Mesothelial cell of epicardium (in vitro differentiated cells): ENCODE results near the gene KRTDAP. TPM values are rescaled to one million over a fixed set of nuclear protein-coding genes. Genes with fewer than 3 reads are reported as not detected.

Source experiments
- DNase-seq, 2 experiments: peaks; one replicate each; pipeline ENCODE4 v3.0.0; 2021; ENCODE audit warnings: low spot score in 2 of 2; ENCODE audit not compliant: unreplicated experiment in 2 of 2
- H3K27ac Mint-ChIP-seq: 2 replicates; pipeline ENCODE4 v1.8.0; 2021; ENCODE audit warnings: mixed read lengths
- H3K27me3 Mint-ChIP-seq: 2 replicates; pipeline ENCODE4 v1.8.0; 2021; ENCODE audit warnings: low read depth, mixed read lengths
- H3K36me3 Mint-ChIP-seq: 2 replicates; pipeline ENCODE4 v1.8.0; 2021; ENCODE audit warnings: mixed read lengths
- H3K4me1 Mint-ChIP-seq: 2 replicates; pipeline ENCODE4 v1.8.0; 2021; ENCODE audit warnings: mixed read lengths
- H3K4me3 Mint-ChIP-seq: 2 replicates; pipeline ENCODE4 v1.8.0; 2021; ENCODE audit warnings: mild to moderate bottlenecking, moderate library complexity, mixed read lengths
- H3K9me3 Mint-ChIP-seq: 2 replicates; pipeline ENCODE4 v1.8.0; 2021; ENCODE audit warnings: mixed read lengths
- total RNA-seq: library from RNA; stranded (reverse); gene quantifications from 3 replicates; pipeline ENCODE4 v1.2.1, GENCODE V29; 2021
- TF ChIP-seq, protein P1 (sequence below): fragments of 200-600 bp; sonication (generic); IDR thresholded peaks from one replicate; pipeline ENCODE4 v1.5.0; 2021; ENCODE audit warnings: antibody characterized with exemption; ENCODE audit not compliant: unreplicated experiment

KRTDAP gene
- total RNA-seq, 1 donor from 2014 or later, result 2.5 TPM

DNA sequence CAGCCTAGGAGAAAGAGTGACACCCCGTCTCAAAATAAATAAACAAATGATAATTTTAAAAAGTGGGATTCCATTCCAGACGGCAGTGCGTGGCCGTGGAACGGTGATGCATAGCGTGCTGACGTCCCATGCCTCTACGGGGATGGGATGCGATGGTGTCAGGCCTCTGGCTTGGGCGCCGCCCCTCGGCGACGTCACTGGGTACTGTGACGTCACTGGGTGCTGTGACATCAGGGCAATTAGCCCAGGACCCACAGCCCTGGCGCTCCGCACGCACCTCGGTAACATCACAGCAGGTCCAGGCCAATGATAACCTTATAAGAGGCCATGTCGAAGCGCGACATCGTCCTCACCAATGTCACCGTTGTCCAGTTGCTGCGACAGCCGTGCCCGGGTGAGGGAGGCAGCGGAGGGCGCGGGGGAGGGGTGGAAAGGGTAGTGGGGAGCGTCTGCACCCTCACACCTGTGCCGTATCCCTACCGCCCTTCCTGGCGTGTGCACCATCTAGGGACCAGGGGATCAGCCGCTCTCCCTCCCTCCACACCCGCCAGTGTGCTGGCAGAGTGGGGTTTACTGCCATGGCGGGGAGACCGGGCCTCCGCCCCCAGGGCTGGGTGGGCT, 43.0 kb upstream of the KRTDAP start, which contains the start of gene GAPDHS:
TSS of gene GAPDHS (plus strand) at position 256 of the 621 bp plus-strand sequence. CDS start at position 328, 72 bp downstream.
- TF ChIP-seq, protein P1, sequence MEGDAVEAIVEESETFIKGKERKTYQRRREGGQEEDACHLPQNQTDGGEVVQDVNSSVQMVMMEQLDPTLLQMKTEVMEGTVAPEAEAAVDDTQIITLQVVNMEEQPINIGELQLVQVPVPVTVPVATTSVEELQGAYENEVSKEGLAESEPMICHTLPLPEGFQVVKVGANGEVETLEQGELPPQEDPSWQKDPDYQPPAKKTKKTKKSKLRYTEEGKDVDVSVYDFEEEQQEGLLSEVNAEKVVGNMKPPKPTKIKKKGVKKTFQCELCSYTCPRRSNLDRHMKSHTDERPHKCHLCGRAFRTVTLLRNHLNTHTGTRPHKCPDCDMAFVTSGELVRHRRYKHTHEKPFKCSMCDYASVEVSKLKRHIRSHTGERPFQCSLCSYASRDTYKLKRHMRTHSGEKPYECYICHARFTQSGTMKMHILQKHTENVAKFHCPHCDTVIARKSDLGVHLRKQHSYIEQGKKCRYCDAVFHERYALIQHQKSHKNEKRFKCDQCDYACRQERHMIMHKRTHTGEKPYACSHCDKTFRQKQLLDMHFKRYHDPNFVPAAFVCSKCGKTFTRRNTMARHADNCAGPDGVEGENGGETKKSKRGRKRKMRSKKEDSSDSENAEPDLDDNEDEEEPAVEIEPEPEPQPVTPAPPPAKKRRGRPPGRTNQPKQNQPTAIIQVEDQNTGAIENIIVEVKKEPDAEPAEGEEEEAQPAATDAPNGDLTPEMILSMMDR, result no peak
- no peak for DNase-seq
- Mint-ChIP-seq H3K36me3 (no peaks in the 10 kb centered on the region), H3K27me3 (peaks cover 18% of the 10 kb centered on the region), H3K9me3 (no peaks in the 10 kb centered on the region), H3K4me1 (no peaks in the 10 kb centered on the region), H3K4me3 (no peak within 1 kb of the TSS), H3K27ac (no peak within 1 kb of the TSS)

DNA sequence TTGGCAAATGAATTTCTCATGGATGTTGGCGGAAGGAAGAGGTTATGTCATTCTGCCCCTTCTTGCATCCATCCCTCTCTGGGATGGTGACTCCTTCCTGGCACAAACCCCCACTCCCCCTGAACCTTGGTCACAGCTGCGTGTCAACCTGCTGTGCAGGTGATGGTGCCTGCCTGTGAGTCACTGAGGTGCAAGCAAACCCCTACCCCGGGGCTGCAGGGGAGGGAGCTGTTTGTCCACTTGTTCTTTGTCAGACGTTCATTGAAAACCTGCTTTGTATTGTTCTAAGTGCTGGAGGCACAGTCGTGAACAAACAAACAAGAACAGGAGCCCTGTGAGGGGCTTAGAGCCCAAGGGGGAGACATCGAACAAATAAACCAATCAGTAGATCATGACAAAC, 41.0 kb upstream of the KRTDAP start:
- TF ChIP-seq, protein P1, result no peak
- no peaks in the 10 kb centered on the region for H3K36me3 Mint-ChIP-seq
- H3K27ac Mint-ChIP-seq, result no peak overlapping the region
- no peaks in the 10 kb centered on the region for H3K9me3 Mint-ChIP-seq
- peaks cover 27% of the 10 kb centered on the region for H3K27me3 Mint-ChIP-seq
- H3K4me3 Mint-ChIP-seq, result no peak overlapping the region
- H3K4me1 Mint-ChIP-seq, result no peaks in the 10 kb centered on the region
- DNase-seq, result no peak

DNA sequence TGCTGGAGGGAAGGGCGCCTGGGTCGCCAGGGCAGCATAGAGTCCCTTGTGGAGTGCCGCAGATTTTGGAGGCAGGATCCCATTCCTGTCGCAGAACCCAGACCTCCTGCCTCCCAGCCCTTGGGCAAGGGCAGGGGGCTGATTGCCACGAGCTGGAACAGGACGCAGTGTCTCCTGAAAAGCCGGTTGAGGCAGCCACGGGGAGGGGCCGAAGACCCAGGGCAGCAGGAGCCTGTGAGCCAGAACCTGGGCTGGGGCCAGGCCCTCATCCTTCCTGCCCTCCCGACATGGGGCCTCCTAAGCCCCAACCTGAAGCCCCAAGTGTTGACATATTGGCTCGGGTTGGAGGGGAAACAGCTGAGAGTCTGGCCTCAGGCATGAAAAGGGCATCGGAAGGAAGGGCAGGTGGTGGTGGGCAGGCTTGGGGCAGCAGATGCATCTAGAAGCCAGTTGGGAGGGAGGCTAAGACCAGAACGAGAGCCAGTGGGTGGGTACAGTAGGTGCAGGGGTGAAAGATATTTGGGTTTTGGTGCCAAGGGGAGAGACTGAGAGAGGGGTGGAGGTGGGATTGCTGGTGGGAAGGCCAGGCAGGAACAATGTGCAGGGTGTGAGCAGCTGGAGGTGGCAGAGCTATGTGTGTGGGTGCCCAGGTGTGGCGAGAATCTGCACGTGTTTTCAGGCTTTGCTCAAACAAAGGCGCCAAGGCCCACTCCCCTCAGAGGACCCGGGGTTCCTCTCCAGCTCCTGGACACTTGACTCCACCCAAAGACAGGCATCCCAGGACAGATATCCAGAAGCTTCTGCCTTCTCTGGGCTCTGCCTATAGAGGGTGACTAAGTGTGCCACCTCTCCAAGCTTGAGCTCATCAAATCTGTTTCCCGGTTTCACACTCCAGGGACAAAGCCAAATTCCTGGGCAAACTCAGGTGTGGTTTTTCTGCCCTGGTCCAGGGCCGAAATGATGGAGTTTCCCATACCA, 39.3 kb upstream of the KRTDAP start:
- Mint-ChIP-seq H3K27ac (no peak overlapping the region), H3K27me3 (peaks cover 38% of the 10 kb centered on the region), H3K36me3 (no peaks in the 10 kb centered on the region), H3K9me3 (no peaks in the 10 kb centered on the region), H3K4me3 (no peak overlapping the region), H3K4me1 (no peaks in the 10 kb centered on the region)
- TF ChIP-seq, protein P1, result no peak
- DNase-seq, result no peak

- DNase-seq, result no peak
- peaks cover 47% of the 10 kb centered on the region for H3K27me3 Mint-ChIP-seq
- no peaks in the 10 kb centered on the region for H3K36me3 Mint-ChIP-seq
- no peak within 1 kb of the TSS for H3K27ac Mint-ChIP-seq
- H3K9me3 Mint-ChIP-seq, result no peaks in the 10 kb centered on the region
- no peak within 1 kb of the TSS for H3K4me3 Mint-ChIP-seq
- H3K4me1 Mint-ChIP-seq, result no peaks in the 10 kb centered on the region
- TF ChIP-seq, protein P1, result no peak
Measured at GRCh38 chr19:35528218-35529038, 38.2 kb upstream of the KRTDAP start, which contains the start of gene SBSN. Gene SBSN (minus strand): TSS chr19:35528311. CDS start chr19:35528281, 30 bp downstream.

GRCh38 chr19:35525873-35526272, 35.6 kb upstream of the KRTDAP start:
- Mint-ChIP-seq H3K27me3 (peaks cover 36% of the 10 kb centered on the region), H3K27ac (no peak overlapping the region), H3K9me3 (no peaks in the 10 kb centered on the region), H3K4me1 (no peaks in the 10 kb centered on the region), H3K36me3 (no peaks in the 10 kb centered on the region), H3K4me3 (no peak overlapping the region)
- TF ChIP-seq, protein P1, result no peak
- DNase-seq, result no peak
